Naive thymus-derived CD4-positive, alpha-beta T cell (primary cell): ENCODE results near the gene FAM241B. TPM values are rescaled to one million over a fixed set of nuclear protein-coding genes. Genes with fewer than 3 reads are reported as not detected.

Experiments used
- ATAC-seq: fragments of 150-1000 bp; cut with Tn5 transposase; 2 replicates; pipeline ENCODE4 v1.10.0; 2021; ENCODE audit warnings: mild to moderate bottlenecking, moderate library complexity
- CTCF ChIA-PET: fragments of 350-600 bp; sonication (Branson Sonifier 250); formaldehyde crosslinking; loops from one replicate; lab custom pipeline; 2021; ENCODE audit warnings: antibody characterized with exemption; lab: Charles Lee
- POLR2A ChIA-PET: fragments of 350-600 bp; sonication (Branson Sonifier 250); formaldehyde crosslinking; loops from one replicate; lab custom pipeline; 2021; ENCODE audit warnings: antibody characterized with exemption, inconsistent platforms; lab: Charles Lee
- DNase-seq, 9 donors: peaks; one replicate each; pipeline versions ENCODE4 v3.0.0 to v3.0.0-alpha.2; 2020 to 2022; ENCODE audit warnings: mixed read lengths in 1 of 9
- H3K27ac ChIP-seq: one replicate; pipeline ENCODE4 v1.7.0; 2013; ENCODE audit warnings: mild to moderate bottlenecking, low read depth, low read length, moderate library complexity
- H3K27me3 ChIP-seq, 2 donors: one replicate each; pipeline ENCODE4 v1.7.0; 2013; ENCODE audit warnings: low read length in 2 of 2, mild to moderate bottlenecking in 2 of 2, moderate library complexity in 2 of 2; ENCODE audit not compliant: control insufficient read depth in 2 of 2, insufficient read depth in 2 of 2
- H3K36me3 ChIP-seq, 3 experiments: 1 replicate in 2 of 3; 2 replicates in 1 of 3; pipeline ENCODE4 v1.7.0; 2013; ENCODE audit warnings: low read length in 3 of 3, mild to moderate bottlenecking in 3 of 3, moderate library complexity in 1 of 3; ENCODE audit not compliant: insufficient read depth in 3 of 3, control insufficient read depth in 2 of 3
- H3K4me1 ChIP-seq, 2 donors: one replicate each; pipeline ENCODE4 v1.7.0; 2013; ENCODE audit warnings: low read length in 2 of 2, mild to moderate bottlenecking in 2 of 2, moderate library complexity in 1 of 2; ENCODE audit not compliant: control insufficient read depth in 2 of 2, insufficient read depth in 2 of 2
- H3K4me3 ChIP-seq: 2 replicates; pipeline ENCODE4 v1.7.0; 2013; ENCODE audit warnings: mild to moderate bottlenecking, low read length
- H3K9me3 ChIP-seq, 3 experiments: 1 replicate in 2 of 3; 2 replicates in 1 of 3; pipeline ENCODE4 v1.7.0; 2013; ENCODE audit warnings: low read length in 3 of 3; ENCODE audit not compliant: control insufficient read depth in 2 of 3
- H3K27ac Mint-ChIP-seq, 9 donors: one replicate each; pipeline ENCODE4 v1.8.0; 2020 to 2022; ENCODE audit warnings: mixed read lengths in 9 of 9, mild to moderate bottlenecking in 8 of 9, moderate library complexity in 5 of 9, inconsistent platforms in 2 of 9
- H3K27me3 Mint-ChIP-seq, 5 donors: one replicate each; pipeline ENCODE4 v1.8.0; 2021 to 2022; ENCODE audit warnings: mixed read lengths in 5 of 5, mild to moderate bottlenecking in 1 of 5
- H3K36me3 Mint-ChIP-seq, 5 donors: one replicate each; pipeline ENCODE4 v1.8.0; 2020 to 2022; ENCODE audit warnings: mixed read lengths in 5 of 5, mild to moderate bottlenecking in 3 of 5, inconsistent platforms in 1 of 5
- H3K4me1 Mint-ChIP-seq, 7 donors: one replicate each; pipeline ENCODE4 v1.8.0; 2020 to 2022; ENCODE audit warnings: mixed read lengths in 7 of 7, mild to moderate bottlenecking in 3 of 7, inconsistent platforms in 1 of 7
- H3K4me3 Mint-ChIP-seq, 10 donors: one replicate each; pipeline ENCODE4 v1.8.0; 2020 to 2022; ENCODE audit warnings: mild to moderate bottlenecking in 10 of 10, mixed read lengths in 10 of 10, moderate library complexity in 6 of 10, inconsistent platforms in 2 of 10
- H3K9me3 Mint-ChIP-seq, 11 donors: one replicate each; pipeline ENCODE4 v1.8.0; 2020 to 2022; ENCODE audit warnings: mixed read lengths in 11 of 11, mild to moderate bottlenecking in 4 of 11, inconsistent platforms in 1 of 11, moderate library complexity in 1 of 11
- intact Hi-C, 2 donors: fragments of 100-400 bp; cut with micrococcal nuclease; formaldehyde crosslinking; loops; one replicate each; pipeline ENCODE4 v1.15.1; 2023
- polyA plus RNA-seq, 2 donors: library from polyadenylated mRNA; unstranded; fragments of 300-500 nt; fragmentation: Illumina TruSeq; gene quantifications; one replicate each; pipeline ENCODE4 v1.2.3, GENCODE V29; 2021
- total RNA-seq, 6 experiments: library from RNA in 5 of 6; stranded (reverse) in 5 of 6; gene quantifications; 1 replicate in 5 of 6; 2 replicates in 1 of 6; pipeline ENCODE4 v1.2.3 and lab custom pipeline; 2021 to 2026

Gene FAM241B
- total RNA-seq (10 to 100 TPM in 4 of 5 experiments, 1 to 10 TPM in 1; 8.6 to 13.9 (median 12.4) TPM), polyA plus RNA-seq (10 to 100 TPM; 21.3 to 26.3 TPM), total RNA-seq (lab: John Stamatoyannopoulos, UW) (5.8 reads per million, percentile 26 among the genes with 10 or more reads in this experiment)

- peak within 1 kb of the TSS; percentile 68 to 85 (median 79) for H3K4me3 Mint-ChIP-seq
- Histone ChIP-seq H3K27ac (peak within 1 kb of the TSS; percentile 67), H3K9me3 (no peaks in the 10 kb centered on the region), H3K4me1 (peaks cover 13 to 26% of the 10 kb centered on the region in 2 donors), H3K4me3 (peak within 1 kb of the TSS; percentile 50), H3K36me3 (peaks cover 0 to 15% (median 0%) of the 10 kb centered on the region in 3 experiments), H3K27me3 (no peaks in the 10 kb centered on the region)
- intact Hi-C loops: loop anchor here (1.0 to 10.0 kb wide), 4 partner anchors 9 to 395 kb away; partner anchors contain the start of gene NEUROG3 (in 1 of the 2)
- ChIA-PET POLR2A (no interaction called here), CTCF (interaction anchor here (0.5 to 1.8 kb wide), 8 partner anchors 8 to 1851 kb away, joined by 3 to 9 read pairs (median 4); no protein-coding TSS in a partner anchor)
- H3K36me3 Mint-ChIP-seq: peaks cover 0 to 17% (median 10%) of the 10 kb centered on the region in 5 donors
- peak within 1 kb of the TSS; percentile 53 to 88 (median 79) for H3K27ac Mint-ChIP-seq
- DNase-seq (peak; percentile 60 to 82 (median 75)), ATAC-seq (peak; percentile 99)
- H3K27me3 Mint-ChIP-seq: no peaks in the 10 kb centered on the region
- H3K4me1 Mint-ChIP-seq: peaks cover 3 to 55% (median 36%) of the 10 kb centered on the region in 7 donors
- peaks cover 0 to 10% (median 0%) of the 10 kb centered on the region in 11 donors for H3K9me3 Mint-ChIP-seq
Measured at GRCh38 chr10:69629897-69630650, at the start of gene FAM241B. TSS of gene FAM241B (plus strand) at chr10:69630247. CDS start at chr10:69631744, 1,497 bp downstream.

GRCh38 chr10:69580435-69580834 is 49.6 kb upstream of the FAM241B start:
- H3K4me1 ChIP-seq: no peaks in the 10 kb centered on the region
- H3K9me3 ChIP-seq: no peaks in the 10 kb centered on the region
- no peaks in the 10 kb centered on the region for H3K36me3 ChIP-seq
- intact Hi-C loops: no loop called here
- Mint-ChIP-seq H3K27me3 (peaks cover 44 to 56% (median 52%) of the 10 kb centered on the region in 5 donors), H3K9me3 (peaks cover 0 to 3% (median 0%) of the 10 kb centered on the region in 11 donors), H3K4me3 (no peak overlapping the region), H3K36me3 (no peaks in the 10 kb centered on the region), H3K27ac (no peak overlapping the region), H3K4me1 (peaks cover 0 to 4% (median 0%) of the 10 kb centered on the region in 7 donors)
- POLR2A ChIA-PET: no interaction called here
- no peak overlapping the region for H3K4me3 ChIP-seq
- ATAC-seq: no peak
- DNase-seq: no peak
- peaks cover 0 to 8% of the 10 kb centered on the region in 2 donors for H3K27me3 ChIP-seq
- CTCF ChIA-PET: no interaction called here
- H3K27ac ChIP-seq: no peak overlapping the region

- CTCF ChIA-PET: interaction anchor here (1.5 kb wide), 1 partner anchor 46 kb away, joined by 4 read pairs; no protein-coding TSS in a partner anchor
- Histone ChIP-seq H3K27me3 (peaks cover 0 to 4% of the 10 kb centered on the region in 2 donors), H3K36me3 (no peaks in the 10 kb centered on the region), H3K4me3 (no peak overlapping the region), H3K4me1 (peaks cover 0 to under 1% of the 10 kb centered on the region in 2 donors), H3K9me3 (no peaks in the 10 kb centered on the region), H3K27ac (no peak overlapping the region)
- DNase-seq: no peak
- Mint-ChIP-seq H3K4me1 (peaks cover 2 to 4% (median 4%) of the 10 kb centered on the region in 7 donors), H3K4me3 (no peak overlapping the region), H3K36me3 (peaks cover 0 to 2% (median 0%) of the 10 kb centered on the region in 5 donors), H3K27me3 (peaks cover 26 to 40% (median 32%) of the 10 kb centered on the region in 5 donors), H3K9me3 (peaks cover 0 to 4% (median 0%) of the 10 kb centered on the region in 11 donors), H3K27ac (no peak overlapping the region)
- no peak for ATAC-seq
- intact Hi-C loops: no loop called here
- POLR2A ChIA-PET: no interaction called here
Measured at GRCh38 chr10:69583106-69583505, 46.9 kb upstream of the FAM241B start.

GRCh38 chr10:69584624-69585023 is 45.4 kb upstream of the FAM241B start:
- H3K27ac Mint-ChIP-seq: no peak overlapping the region
- Histone ChIP-seq H3K36me3 (no peaks in the 10 kb centered on the region), H3K27me3 (peaks cover 0 to under 1% of the 10 kb centered on the region in 2 donors), H3K4me3 (no peak overlapping the region), H3K9me3 (no peaks in the 10 kb centered on the region), H3K27ac (no peak overlapping the region), H3K4me1 (peaks cover 0 to 8% of the 10 kb centered on the region in 2 donors)
- POLR2A ChIA-PET: no interaction called here
- peaks cover 0 to 2% (median 0%) of the 10 kb centered on the region in 5 donors for H3K36me3 Mint-ChIP-seq
- no peak for ATAC-seq
- CTCF ChIA-PET: interaction anchor here (1.5 kb wide), 1 partner anchor 45 kb away, joined by 4 read pairs; no protein-coding TSS in a partner anchor
- no peak overlapping the region for H3K4me3 Mint-ChIP-seq
- no peak for DNase-seq
- peaks cover 0 to 4% (median 0%) of the 10 kb centered on the region in 11 donors for H3K9me3 Mint-ChIP-seq
- H3K27me3 Mint-ChIP-seq: peaks cover 17 to 26% (median 18%) of the 10 kb centered on the region in 5 donors
- H3K4me1 Mint-ChIP-seq: peaks cover 4 to 16% (median 14%) of the 10 kb centered on the region in 7 donors
- intact Hi-C loops: no loop called here

GRCh38 chr10:69588358-69588757 is 41.7 kb upstream of the FAM241B start:
- H3K36me3 Mint-ChIP-seq: peaks cover 0 to 2% (median 0%) of the 10 kb centered on the region in 5 donors
- H3K4me1 Mint-ChIP-seq: peaks cover 4 to 16% (median 14%) of the 10 kb centered on the region in 7 donors
- no peaks in the 10 kb centered on the region for H3K27me3 ChIP-seq
- H3K27ac ChIP-seq: no peak overlapping the region
- DNase-seq: no peak
- H3K4me1 ChIP-seq: peaks cover 0 to 8% of the 10 kb centered on the region in 2 donors
- peak overlapping the region in 1 of 10 donors; percentile 28 for H3K4me3 Mint-ChIP-seq
- ChIA-PET POLR2A (no interaction called here), CTCF (interaction anchor here (0.9 kb wide), 1 partner anchor 29 kb away, joined by 3 read pairs; no protein-coding TSS in a partner anchor)
- intact Hi-C loops: no loop called here
- H3K27me3 Mint-ChIP-seq: peaks cover 0 to 9% (median 0%) of the 10 kb centered on the region in 5 donors
- peaks cover 0 to 4% (median 0%) of the 10 kb centered on the region in 11 donors for H3K9me3 Mint-ChIP-seq
- H3K27ac Mint-ChIP-seq: peak overlapping the region in 3 of 9 donors; percentile 5 to 69 (median 13)
- no peak for ATAC-seq
- no peaks in the 10 kb centered on the region for H3K9me3 ChIP-seq
- no peaks in the 10 kb centered on the region for H3K36me3 ChIP-seq
- no peak overlapping the region for H3K4me3 ChIP-seq

GRCh38 chr10:69600761-69601330 is 29.2 kb upstream of the FAM241B start:
- no peak for DNase-seq
- ChIA-PET POLR2A (no interaction called here), CTCF (no interaction called here)
- intact Hi-C loops: no loop called here
- no peak overlapping the region for H3K27ac Mint-ChIP-seq
- no peaks in the 10 kb centered on the region for H3K9me3 ChIP-seq
- peaks cover 0 to 6% (median 0%) of the 10 kb centered on the region in 11 donors for H3K9me3 Mint-ChIP-seq
- no peaks in the 10 kb centered on the region for H3K36me3 ChIP-seq
- H3K36me3 Mint-ChIP-seq: peaks cover 0 to 6% (median 0%) of the 10 kb centered on the region in 5 donors
- no peaks in the 10 kb centered on the region for H3K4me1 ChIP-seq
- H3K4me3 Mint-ChIP-seq: no peak overlapping the region
- H3K27me3 Mint-ChIP-seq: peaks cover 31 to 61% (median 36%) of the 10 kb centered on the region in 5 donors
- no peaks in the 10 kb centered on the region for H3K27me3 ChIP-seq
- ATAC-seq: no peak
- H3K27ac ChIP-seq: no peak overlapping the region
- no peak overlapping the region for H3K4me3 ChIP-seq
- H3K4me1 Mint-ChIP-seq: no peaks in the 10 kb centered on the region
